CD4-positive, alpha-beta T cell (primary cell): Measurements from ENCODE around the gene OR7C1. TPM values are rescaled to one million over a fixed set of nuclear protein-coding genes. Genes with fewer than 3 reads are reported as not detected.

Experiments
- ATAC-seq: fragments of 200-7000 bp; cut with Tn5 transposase; one replicate; pipeline ENCODE4 v1.10.0; 2022; ENCODE audit warnings: mild to moderate bottlenecking; ENCODE audit not compliant: poor library complexity
- CTCF ChIA-PET: fragments of 350-600 bp; sonication (Branson Sonifier 250); formaldehyde crosslinking; loops from one replicate; lab custom pipeline; 2021; ENCODE audit warnings: antibody characterized with exemption, inconsistent platforms; lab: Charles Lee
- POLR2A ChIA-PET: fragments of 350-600 bp; sonication (Branson Sonifier 250); formaldehyde crosslinking; loops from one replicate; lab custom pipeline; 2021; ENCODE audit warnings: antibody characterized with exemption, inconsistent platforms; lab: Charles Lee
- DNase-seq, 14 experiments: peaks; one replicate each; pipeline ENCODE4 v3.0.0-alpha.2; 2013 to 2020; ENCODE audit warnings: mixed read lengths in 2 of 14
- H3K27ac ChIP-seq, 2 donors: one replicate each; pipeline versions ENCODE4 v1.5.1 to v1.7.0; 2013; ENCODE audit warnings: low read length in 2 of 2, low read depth in 1 of 2, mild to moderate bottlenecking in 1 of 2
- H3K27me3 ChIP-seq, 2 experiments: 1 replicate in 1 of 2; 2 replicates in 1 of 2; pipeline versions ENCODE4 v1.6.1 to v1.7.0; 2013; ENCODE audit warnings: low read length in 2 of 2, control low read depth in 1 of 2, mild to moderate bottlenecking in 1 of 2, moderate library complexity in 1 of 2; ENCODE audit not compliant: insufficient read depth in 2 of 2, control insufficient read depth in 1 of 2
- H3K36me3 ChIP-seq: one replicate; pipeline ENCODE4 v1.6.1; 2013; ENCODE audit warnings: low read length, control low read depth; ENCODE audit not compliant: insufficient read depth
- H3K4me1 ChIP-seq: one replicate; pipeline ENCODE4 v1.6.1; 2013; ENCODE audit warnings: low read length, control low read depth; ENCODE audit not compliant: insufficient read depth
- H3K4me3 ChIP-seq: one replicate; pipeline ENCODE4 v1.5.1; 2013; ENCODE audit warnings: mild to moderate bottlenecking, low read length, moderate library complexity
- H3K9me3 ChIP-seq, 2 experiments: 1 replicate in 1 of 2; 2 replicates in 1 of 2; pipeline versions ENCODE4 v1.6.1 to v1.7.0; 2013; ENCODE audit warnings: low read length in 2 of 2, mild to moderate bottlenecking in 2 of 2, control low read depth in 1 of 2, moderate library complexity in 1 of 2; ENCODE audit not compliant: control insufficient read depth in 1 of 2, insufficient read depth in 1 of 2
- H3K27ac Mint-ChIP-seq: one replicate; pipeline ENCODE4 v1.8.0; 2020; ENCODE audit warnings: mixed read lengths
- H3K27me3 Mint-ChIP-seq: one replicate; pipeline ENCODE4 v1.8.0; 2021; ENCODE audit warnings: mixed read lengths
- H3K36me3 Mint-ChIP-seq: one replicate; pipeline ENCODE4 v1.8.0; 2021; ENCODE audit warnings: low read depth, mixed read lengths
- H3K4me1 Mint-ChIP-seq: one replicate; pipeline ENCODE4 v1.8.0; 2021; ENCODE audit warnings: low read depth, mixed read lengths
- H3K4me3 Mint-ChIP-seq: one replicate; pipeline ENCODE4 v1.8.0; 2020; ENCODE audit warnings: mild to moderate bottlenecking, mixed read lengths
- H3K9me3 Mint-ChIP-seq: one replicate; pipeline ENCODE4 v1.8.0; 2020; ENCODE audit warnings: mixed read lengths
- intact Hi-C, 2 experiments: fragments of 100-400 bp; cut with DNase I in 1 of 2; cut with micrococcal nuclease in 1 of 2; formaldehyde crosslinking; loops; one replicate each; pipeline versions ENCODE4 v1.15.1 to v1.9.0; 2023 to 2025; cut with DNase I, micrococcal nuclease
- total RNA-seq, 174 experiments: library from RNA in 2 of 174; stranded (reverse) in 2 of 174; gene quantifications; one replicate each; pipeline ENCODE4 v1.2.3 and lab custom pipeline; 2021 to 2026
- TF ChIP-seq, protein P1 (sequence below): fragments of 200-600 bp; IDR thresholded peaks from one replicate; pipeline ENCODE4 v1.8.0; 2022; ENCODE audit warnings: antibody characterized with exemption, mild to moderate bottlenecking

The OR7C1 gene
- total RNA-seq, 2 experiments from 2014 or later, result not detected

GRCh38 chr19:14826006-14826405 is 9.0 kb downstream of the OR7C1 start:
- ChIA-PET CTCF (no interaction called here), POLR2A (no interaction called here)
- Histone ChIP-seq H3K4me1 (no peaks in the 10 kb centered on the region), H3K27me3 (peaks cover 7 to 18% of the 10 kb centered on the region in 2 experiments), H3K9me3 (peaks cover 0 to 3% of the 10 kb centered on the region in 2 experiments), H3K4me3 (no peak overlapping the region), H3K36me3 (no peaks in the 10 kb centered on the region), H3K27ac (no peak overlapping the region)
- TF ChIP-seq, protein P1, sequence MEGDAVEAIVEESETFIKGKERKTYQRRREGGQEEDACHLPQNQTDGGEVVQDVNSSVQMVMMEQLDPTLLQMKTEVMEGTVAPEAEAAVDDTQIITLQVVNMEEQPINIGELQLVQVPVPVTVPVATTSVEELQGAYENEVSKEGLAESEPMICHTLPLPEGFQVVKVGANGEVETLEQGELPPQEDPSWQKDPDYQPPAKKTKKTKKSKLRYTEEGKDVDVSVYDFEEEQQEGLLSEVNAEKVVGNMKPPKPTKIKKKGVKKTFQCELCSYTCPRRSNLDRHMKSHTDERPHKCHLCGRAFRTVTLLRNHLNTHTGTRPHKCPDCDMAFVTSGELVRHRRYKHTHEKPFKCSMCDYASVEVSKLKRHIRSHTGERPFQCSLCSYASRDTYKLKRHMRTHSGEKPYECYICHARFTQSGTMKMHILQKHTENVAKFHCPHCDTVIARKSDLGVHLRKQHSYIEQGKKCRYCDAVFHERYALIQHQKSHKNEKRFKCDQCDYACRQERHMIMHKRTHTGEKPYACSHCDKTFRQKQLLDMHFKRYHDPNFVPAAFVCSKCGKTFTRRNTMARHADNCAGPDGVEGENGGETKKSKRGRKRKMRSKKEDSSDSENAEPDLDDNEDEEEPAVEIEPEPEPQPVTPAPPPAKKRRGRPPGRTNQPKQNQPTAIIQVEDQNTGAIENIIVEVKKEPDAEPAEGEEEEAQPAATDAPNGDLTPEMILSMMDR, result no peak
- ATAC-seq, result no peak
- H3K4me3 Mint-ChIP-seq, result no peak overlapping the region
- DNase-seq, result no peak
- H3K9me3 Mint-ChIP-seq, result no peaks in the 10 kb centered on the region
- no peaks in the 10 kb centered on the region for H3K4me1 Mint-ChIP-seq
- no peak overlapping the region for H3K27ac Mint-ChIP-seq
- intact Hi-C loops, result no loop called here
- no peaks in the 10 kb centered on the region for H3K36me3 Mint-ChIP-seq
- H3K27me3 Mint-ChIP-seq, result peaks cover 63% of the 10 kb centered on the region

GRCh38 chr19:14821937-14822336 is 13.0 kb downstream of the OR7C1 start:
- H3K27me3 Mint-ChIP-seq, result peaks cover 55% of the 10 kb centered on the region
- ATAC-seq (no peak), DNase-seq (no peak)
- peaks cover 7 to 18% of the 10 kb centered on the region in 2 experiments for H3K27me3 ChIP-seq
- no peaks in the 10 kb centered on the region for H3K36me3 ChIP-seq
- ChIA-PET POLR2A (no interaction called here), CTCF (no interaction called here)
- intact Hi-C loops, result no loop called here
- H3K9me3 ChIP-seq, result peaks cover 0 to 3% of the 10 kb centered on the region in 2 experiments
- no peaks in the 10 kb centered on the region for H3K4me1 ChIP-seq
- H3K36me3 Mint-ChIP-seq, result no peaks in the 10 kb centered on the region
- H3K27ac Mint-ChIP-seq, result no peak overlapping the region
- no peak overlapping the region for H3K27ac ChIP-seq
- TF ChIP-seq, protein P1, result no peak
- no peaks in the 10 kb centered on the region for H3K9me3 Mint-ChIP-seq
- H3K4me3 Mint-ChIP-seq, result no peak overlapping the region
- no peaks in the 10 kb centered on the region for H3K4me1 Mint-ChIP-seq
- H3K4me3 ChIP-seq, result no peak overlapping the region

DNA sequence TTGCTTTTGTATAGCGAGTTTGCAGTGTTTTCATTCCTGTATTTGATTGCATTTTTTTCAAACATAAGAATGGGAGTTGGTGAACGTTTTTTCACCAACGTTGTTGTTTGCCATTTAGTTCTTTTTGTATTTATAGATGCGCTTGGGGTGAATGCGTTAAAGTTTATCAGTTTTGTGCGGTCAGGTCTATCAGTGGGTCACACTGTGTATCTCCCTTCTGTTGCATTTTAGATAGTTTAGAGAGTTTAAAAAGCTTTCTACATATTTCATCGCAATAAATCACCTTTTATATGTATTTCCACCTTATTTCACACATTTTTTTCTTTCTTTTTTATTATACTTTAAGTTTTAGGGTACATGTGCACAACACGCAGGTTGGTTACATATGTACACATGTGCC is 16.4 kb downstream of the OR7C1 start:
- Mint-ChIP-seq H3K27me3 (peaks cover 22% of the 10 kb centered on the region), H3K36me3 (no peaks in the 10 kb centered on the region), H3K4me3 (no peak overlapping the region), H3K9me3 (no peaks in the 10 kb centered on the region), H3K4me1 (no peaks in the 10 kb centered on the region), H3K27ac (no peak overlapping the region)
- H3K4me3 ChIP-seq, result no peak overlapping the region
- no peak for DNase-seq
- intact Hi-C loops, result no loop called here
- ATAC-seq, result no peak
- ChIA-PET POLR2A (no interaction called here), CTCF (no interaction called here)
- H3K27me3 ChIP-seq, result no peaks in the 10 kb centered on the region
- TF ChIP-seq, protein P1, result no peak
- H3K9me3 ChIP-seq, result no peaks in the 10 kb centered on the region
- no peaks in the 10 kb centered on the region for H3K4me1 ChIP-seq
- no peaks in the 10 kb centered on the region for H3K36me3 ChIP-seq
- no peak overlapping the region for H3K27ac ChIP-seq
